NCI-H2081 treated with DMSO at 0.1 percent for 48 hours (cell line): ENCODE measurements around the gene ALDH1A1.

ENCODE experiments used
- DNase-seq: peaks from one replicate; lab custom pipeline; 2025; lab: John Stamatoyannopoulos, UW

ALDH1A1 gene

GRCh38 chr9:72979405-72980100 lies 26.7 kb upstream of the ALDH1A1 start:
- no peak for DNase-seq

GRCh38 chr9:72978744-72979143 lies 25.9 kb upstream of the ALDH1A1 start:
- DNase-seq, result no peak

GRCh38 chr9:72977670-72978069 lies 24.8 kb upstream of the ALDH1A1 start:
- no peak for DNase-seq

GRCh38 chr9:72974501-72974900 lies 21.6 kb upstream of the ALDH1A1 start:
- DNase-seq, result no peak

GRCh38 chr9:72972636-72973035 lies 19.8 kb upstream of the ALDH1A1 start:
- DNase-seq, result no peak

- no peak for DNase-seq
These were observed 18.6 kb upstream of the ALDH1A1 start for GRCh38 chr9:72971411-72971810.

- no peak for DNase-seq
These were observed 7.6 kb upstream of the ALDH1A1 start for GRCh38 chr9:72960446-72960845.

GRCh38 chr9:72958485-72959281 lies 5.8 kb upstream of the ALDH1A1 start:
- DNase-seq, result no peak

- no peak for DNase-seq
These were observed 2.7 kb upstream of the ALDH1A1 start for GRCh38 chr9:72955571-72955970.

- no peak for DNase-seq
These were observed 2.2 kb upstream of the ALDH1A1 start for GRCh38 chr9:72955126-72955455.

- peak; percentile 81 for DNase-seq
These were observed 1.7 kb upstream of the ALDH1A1 start for GRCh38 chr9:72954431-72955125.

GRCh38 chr9:72952381-72952690 lies 517 bp downstream of the ALDH1A1 start:
- no peak for DNase-seq

- DNase-seq, result no peak
These were observed 1.1 kb downstream of the ALDH1A1 start for GRCh38 chr9:72951520-72952380.

GRCh38 chr9:72950875-72951442 lies 1.9 kb downstream of the ALDH1A1 start:
- no peak for DNase-seq

GRCh38 chr9:72949918-72950325 lies 2.9 kb downstream of the ALDH1A1 start:
- no peak for DNase-seq

- DNase-seq, result no peak
These were observed 3.6 kb downstream of the ALDH1A1 start for GRCh38 chr9:72949244-72949582.

- no peak for DNase-seq
These were observed 4.1 kb downstream of the ALDH1A1 start for GRCh38 chr9:72948575-72949243.

GRCh38 chr9:72947984-72948465 lies 4.8 kb downstream of the ALDH1A1 start:
- no peak for DNase-seq

- DNase-seq, result no peak
These were observed 6.0 kb downstream of the ALDH1A1 start for GRCh38 chr9:72946821-72947220.

GRCh38 chr9:72946318-72946717 lies 6.5 kb downstream of the ALDH1A1 start:
- DNase-seq, result no peak

GRCh38 chr9:72945391-72945790 lies 7.5 kb downstream of the ALDH1A1 start:
- DNase-seq, result no peak
